ENCODE measurements around the gene TRPV4. TPM values are rescaled to one million over a fixed set of nuclear protein-coding genes. Genes with fewer than 3 reads are reported as not detected.

The TRPV4 gene
- total RNA-seq, 1 donor from 2014 or later = 0.56 TPM

DNA sequence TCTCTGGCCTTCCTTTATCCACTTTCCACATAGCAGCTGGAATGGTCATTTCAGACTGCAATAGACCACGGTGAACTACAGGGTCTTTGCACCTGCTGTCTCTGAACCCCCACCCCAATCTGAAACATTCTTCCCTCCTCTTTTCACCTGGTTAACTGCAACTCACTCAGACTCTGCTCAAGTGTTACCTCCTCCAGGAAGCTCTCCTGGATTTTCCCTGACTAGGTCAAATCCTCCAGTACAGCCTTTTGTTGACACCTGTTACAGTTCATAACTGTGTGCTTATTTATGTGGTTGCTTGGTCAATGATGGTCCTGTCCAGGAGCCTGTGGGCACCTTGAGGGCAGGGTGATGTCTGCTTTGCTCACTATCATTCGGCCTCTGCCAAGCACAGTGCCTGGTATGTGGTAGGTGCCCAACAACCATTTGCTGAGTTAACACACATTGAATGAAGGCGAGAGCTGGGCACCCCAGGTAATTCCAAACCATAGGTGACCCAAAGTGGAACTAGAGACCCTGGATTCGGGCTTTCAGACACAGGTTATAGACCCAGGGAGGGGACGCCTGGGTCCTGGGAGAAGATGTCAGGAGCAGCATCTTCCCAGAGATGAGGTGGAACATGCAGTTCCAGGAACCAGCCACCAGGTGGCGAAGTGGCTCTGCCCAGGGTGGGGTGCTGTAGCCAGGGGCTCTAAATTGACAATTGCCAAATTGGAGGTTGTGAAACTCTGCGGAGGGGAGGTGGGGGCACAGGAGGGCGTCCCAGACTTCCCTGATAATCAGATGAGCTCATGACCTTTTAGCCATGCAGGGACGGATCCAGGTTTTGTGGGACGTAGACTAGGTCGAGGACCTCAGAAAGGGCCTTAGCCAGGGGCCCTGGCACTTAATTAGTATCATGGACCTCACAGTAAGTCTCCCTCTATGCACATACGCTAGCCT, 28.1 kb downstream of the TRPV4 start:
- Mint-ChIP-seq H3K36me3 (no peaks in the 10 kb centered on the region), H3K27ac (peak overlapping the region; percentile 53), H3K27me3 (ENCODE audit: insufficient read depth, low read depth) (peaks cover 11% of the 10 kb centered on the region), H3K9me3 (no peaks in the 10 kb centered on the region), H3K4me3 (no peak overlapping the region), H3K4me1 (no peaks in the 10 kb centered on the region)
- H4K20me1 ChIP-seq (ENCODE audit: low read depth) = no peaks in the 10 kb centered on the region
- no peak for TF ChIP-seq EZH2phosphoT487 (IDR thresholded peaks at IDR 0.05)
- TF ChIP-seq, protein P1, sequence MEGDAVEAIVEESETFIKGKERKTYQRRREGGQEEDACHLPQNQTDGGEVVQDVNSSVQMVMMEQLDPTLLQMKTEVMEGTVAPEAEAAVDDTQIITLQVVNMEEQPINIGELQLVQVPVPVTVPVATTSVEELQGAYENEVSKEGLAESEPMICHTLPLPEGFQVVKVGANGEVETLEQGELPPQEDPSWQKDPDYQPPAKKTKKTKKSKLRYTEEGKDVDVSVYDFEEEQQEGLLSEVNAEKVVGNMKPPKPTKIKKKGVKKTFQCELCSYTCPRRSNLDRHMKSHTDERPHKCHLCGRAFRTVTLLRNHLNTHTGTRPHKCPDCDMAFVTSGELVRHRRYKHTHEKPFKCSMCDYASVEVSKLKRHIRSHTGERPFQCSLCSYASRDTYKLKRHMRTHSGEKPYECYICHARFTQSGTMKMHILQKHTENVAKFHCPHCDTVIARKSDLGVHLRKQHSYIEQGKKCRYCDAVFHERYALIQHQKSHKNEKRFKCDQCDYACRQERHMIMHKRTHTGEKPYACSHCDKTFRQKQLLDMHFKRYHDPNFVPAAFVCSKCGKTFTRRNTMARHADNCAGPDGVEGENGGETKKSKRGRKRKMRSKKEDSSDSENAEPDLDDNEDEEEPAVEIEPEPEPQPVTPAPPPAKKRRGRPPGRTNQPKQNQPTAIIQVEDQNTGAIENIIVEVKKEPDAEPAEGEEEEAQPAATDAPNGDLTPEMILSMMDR (IDR thresholded peaks at IDR 0.05) = peak; percentile 96
- H3K79me2 ChIP-seq (ENCODE audit: low read depth) = no peaks in the 10 kb centered on the region
- no peak overlapping the region for H3K9ac ChIP-seq
- H3F3A ChIP-seq (ENCODE audit: low read depth) = no peaks in the 10 kb centered on the region
- no peaks in the 10 kb centered on the region for H3K27me3 ChIP-seq
- H3K9me3 ChIP-seq (ENCODE audit: low read depth) = no peaks in the 10 kb centered on the region
- peak; percentile 71 for DNase-seq (ENCODE audit: low spot score)
- H3K4me2 ChIP-seq = no peak overlapping the region
- H3K4me3 ChIP-seq = no peak overlapping the region
- H3K4me1 ChIP-seq = no peaks in the 10 kb centered on the region
- no peaks in the 10 kb centered on the region for H3K36me3 ChIP-seq
- no peak overlapping the region for H3K27ac ChIP-seq
- H2AFZ ChIP-seq (replicated peaks) = no peak overlapping the region

DNA sequence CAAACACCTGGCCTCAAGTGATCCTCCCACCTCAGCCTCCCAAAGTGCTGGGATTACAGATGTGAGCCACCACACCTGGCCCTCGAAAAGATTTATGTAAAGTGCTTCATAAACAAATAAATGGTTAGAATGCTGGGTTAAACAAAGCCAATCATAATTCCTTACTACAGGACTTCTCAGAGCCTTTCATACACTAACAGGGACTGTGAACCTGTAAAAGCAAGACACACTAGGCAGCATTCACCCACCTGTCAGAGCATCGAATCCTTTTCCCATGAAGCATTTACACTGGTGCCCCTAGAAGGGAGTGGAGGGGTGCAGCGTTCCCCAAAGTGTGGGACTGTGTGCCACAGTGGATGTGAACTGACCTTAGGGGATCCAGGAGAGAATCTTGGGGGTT, 29.5 kb downstream of the TRPV4 start:
- Mint-ChIP-seq H3K27ac (no peak overlapping the region), H3K4me1 (no peaks in the 10 kb centered on the region), H3K27me3 (ENCODE audit: insufficient read depth, low read depth) (peaks cover 11% of the 10 kb centered on the region), H3K36me3 (no peaks in the 10 kb centered on the region), H3K9me3 (no peaks in the 10 kb centered on the region), H3K4me3 (no peak overlapping the region)
- H3K36me3 ChIP-seq = no peaks in the 10 kb centered on the region
- no peaks in the 10 kb centered on the region for H3F3A ChIP-seq (ENCODE audit: low read depth)
- no peak overlapping the region for H3K4me2 ChIP-seq
- H3K9ac ChIP-seq = no peak overlapping the region
- H3K79me2 ChIP-seq (ENCODE audit: low read depth) = no peaks in the 10 kb centered on the region
- H2AFZ ChIP-seq (replicated peaks) = no peak overlapping the region
- no peaks in the 10 kb centered on the region for H4K20me1 ChIP-seq (ENCODE audit: low read depth)
- no peaks in the 10 kb centered on the region for H3K4me1 ChIP-seq
- no peak overlapping the region for H3K27ac ChIP-seq
- no peak overlapping the region for H3K4me3 ChIP-seq
- TF ChIP-seq, protein P1 (IDR thresholded peaks at IDR 0.05) = no peak
- TF ChIP-seq EZH2 (IDR thresholded peaks at IDR 0.05) (no peak), EZH2phosphoT487 (IDR thresholded peaks at IDR 0.05) (no peak)
- no peaks in the 10 kb centered on the region for H3K27me3 ChIP-seq
- no peak for DNase-seq (ENCODE audit: low spot score)
- H3K9me3 ChIP-seq (ENCODE audit: low read depth) = no peaks in the 10 kb centered on the region

DNA sequence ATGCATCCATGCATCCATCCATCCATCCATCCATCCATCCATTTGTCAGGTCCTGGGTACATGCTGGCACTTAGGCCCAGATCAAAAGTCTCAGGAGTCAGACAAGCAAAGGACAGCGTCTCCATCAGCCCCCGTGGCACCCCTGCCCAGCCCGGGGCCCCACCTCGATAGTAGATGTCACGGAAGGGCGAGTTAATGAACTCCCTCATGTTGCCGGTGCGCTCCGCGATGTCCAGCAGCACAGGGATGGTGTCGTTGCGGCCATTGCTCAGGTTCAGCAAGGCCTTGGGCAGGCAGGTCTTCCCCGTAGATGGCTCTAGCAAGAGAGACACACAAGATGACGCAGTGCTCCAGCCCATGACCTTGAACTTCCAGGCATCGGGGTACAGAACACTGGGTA, 30.4 kb downstream of the TRPV4 start:
- Histone ChIP-seq H4K20me1 (ENCODE audit: low read depth) (no peaks in the 10 kb centered on the region), H3K27ac (no peak overlapping the region), H3K79me2 (ENCODE audit: low read depth) (no peaks in the 10 kb centered on the region), H3F3A (ENCODE audit: low read depth) (no peaks in the 10 kb centered on the region), H3K4me3 (no peak overlapping the region), H3K9me3 (ENCODE audit: low read depth) (no peaks in the 10 kb centered on the region), H3K27me3 (no peaks in the 10 kb centered on the region), H3K9ac (no peak overlapping the region), H3K4me2 (no peak overlapping the region), H2AFZ (replicated peaks) (no peak overlapping the region), H3K4me1 (no peaks in the 10 kb centered on the region), H3K36me3 (no peaks in the 10 kb centered on the region)
- Mint-ChIP-seq H3K27me3 (ENCODE audit: insufficient read depth, low read depth) (peaks cover 11% of the 10 kb centered on the region), H3K4me3 (no peak overlapping the region), H3K9me3 (no peaks in the 10 kb centered on the region), H3K4me1 (no peaks in the 10 kb centered on the region), H3K36me3 (no peaks in the 10 kb centered on the region), H3K27ac (no peak overlapping the region)
- DNase-seq (ENCODE audit: low spot score) = no peak
- TF ChIP-seq EZH2phosphoT487 (IDR thresholded peaks at IDR 0.05) (no peak), EZH2 (IDR thresholded peaks at IDR 0.05) (no peak)
- TF ChIP-seq, protein P1 (IDR thresholded peaks at IDR 0.05) = no peak

Measured in neural progenitor cell (in vitro differentiated cells).